Neural crest cell (in vitro differentiated cells): Measurements from ENCODE around the gene HOXC11. TPM values are rescaled to one million over a fixed set of nuclear protein-coding genes. Genes with fewer than 3 reads are reported as not detected.

ENCODE experiments used
- DNase-seq: peaks from one replicate; pipeline ENCODE4 v3.0.0; 2021; ENCODE audit warnings: low read depth, mixed read lengths, low spot score
- H3K27ac Mint-ChIP-seq: one replicate; pipeline ENCODE4 v1.8.0; 2021; ENCODE audit warnings: mild to moderate bottlenecking, mixed read lengths; ENCODE audit not compliant: unreplicated experiment
- H3K27me3 Mint-ChIP-seq: 2 replicates; pipeline ENCODE4 v1.8.0; 2021; ENCODE audit warnings: low read depth, mild to moderate bottlenecking, mixed read lengths
- H3K36me3 Mint-ChIP-seq: 2 replicates; pipeline ENCODE4 v1.8.0; 2021; ENCODE audit warnings: low read depth, mild to moderate bottlenecking, mixed read lengths
- H3K4me1 Mint-ChIP-seq: 2 replicates; pipeline ENCODE4 v1.8.0; 2021; ENCODE audit warnings: mixed read lengths
- H3K4me3 Mint-ChIP-seq: one replicate; pipeline ENCODE4 v1.8.0; 2021; ENCODE audit warnings: mild to moderate bottlenecking, mixed read lengths
- H3K9me3 Mint-ChIP-seq: 2 replicates; pipeline ENCODE4 v1.8.0; 2021; ENCODE audit warnings: mixed read lengths
- total RNA-seq: library from RNA; stranded (reverse); gene quantifications from 2 replicates; pipeline ENCODE4 v1.2.1, GENCODE V29; 2021
- TF ChIP-seq, protein P1 (sequence below): fragments of 200-600 bp; sonication (generic); conservative IDR thresholded peaks from 2 replicates; pipeline ENCODE4 v1.5.0; 2021; ENCODE audit warnings: antibody characterized with exemption, mild to moderate bottlenecking

HOXC11 gene
- total RNA-seq, 1 donor from 2014 or later = not detected

GRCh38 chr12:53971686-53972085 is 1.2 kb upstream of the HOXC11 start:
- TF ChIP-seq, protein P1, sequence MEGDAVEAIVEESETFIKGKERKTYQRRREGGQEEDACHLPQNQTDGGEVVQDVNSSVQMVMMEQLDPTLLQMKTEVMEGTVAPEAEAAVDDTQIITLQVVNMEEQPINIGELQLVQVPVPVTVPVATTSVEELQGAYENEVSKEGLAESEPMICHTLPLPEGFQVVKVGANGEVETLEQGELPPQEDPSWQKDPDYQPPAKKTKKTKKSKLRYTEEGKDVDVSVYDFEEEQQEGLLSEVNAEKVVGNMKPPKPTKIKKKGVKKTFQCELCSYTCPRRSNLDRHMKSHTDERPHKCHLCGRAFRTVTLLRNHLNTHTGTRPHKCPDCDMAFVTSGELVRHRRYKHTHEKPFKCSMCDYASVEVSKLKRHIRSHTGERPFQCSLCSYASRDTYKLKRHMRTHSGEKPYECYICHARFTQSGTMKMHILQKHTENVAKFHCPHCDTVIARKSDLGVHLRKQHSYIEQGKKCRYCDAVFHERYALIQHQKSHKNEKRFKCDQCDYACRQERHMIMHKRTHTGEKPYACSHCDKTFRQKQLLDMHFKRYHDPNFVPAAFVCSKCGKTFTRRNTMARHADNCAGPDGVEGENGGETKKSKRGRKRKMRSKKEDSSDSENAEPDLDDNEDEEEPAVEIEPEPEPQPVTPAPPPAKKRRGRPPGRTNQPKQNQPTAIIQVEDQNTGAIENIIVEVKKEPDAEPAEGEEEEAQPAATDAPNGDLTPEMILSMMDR = no peak
- no peak for DNase-seq
- Mint-ChIP-seq H3K4me1 (no peaks in the 10 kb centered on the region), H3K4me3 (no peak overlapping the region), H3K27ac (no peak overlapping the region), H3K36me3 (peaks cover 7% of the 10 kb centered on the region), H3K9me3 (no peaks in the 10 kb centered on the region), H3K27me3 (peaks cover 98% of the 10 kb centered on the region)

DNA sequence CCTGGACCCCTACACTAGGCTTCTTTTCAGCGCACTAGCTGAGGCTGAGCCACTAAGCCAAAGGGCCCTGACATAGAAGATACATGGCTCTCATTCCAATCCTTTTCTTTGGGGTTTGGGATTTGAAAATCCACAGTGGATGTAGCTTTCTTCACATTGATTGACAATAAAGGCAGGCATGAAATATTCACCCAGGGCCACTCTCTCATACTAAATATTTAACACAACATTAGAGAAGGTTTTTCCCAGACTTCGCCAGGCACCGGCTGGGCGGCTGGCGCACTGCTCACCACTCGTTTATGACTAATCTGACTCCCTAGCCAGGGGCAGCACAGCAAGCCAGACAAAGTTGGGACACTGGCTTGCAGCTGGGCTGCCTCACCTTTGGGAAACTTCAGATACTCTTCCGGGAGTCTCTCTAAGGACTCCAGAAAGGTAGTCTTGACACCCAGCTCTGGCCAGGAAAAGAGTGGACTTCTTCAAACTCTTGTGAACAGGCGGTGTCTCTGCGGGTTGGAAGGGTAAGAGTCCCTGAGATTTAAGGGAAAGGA is 699 bp upstream of the HOXC11 start:
- Mint-ChIP-seq H3K27ac (no peak overlapping the region), H3K4me1 (no peaks in the 10 kb centered on the region), H3K9me3 (no peaks in the 10 kb centered on the region), H3K27me3 (peaks cover 98% of the 10 kb centered on the region), H3K36me3 (peaks cover 7% of the 10 kb centered on the region), H3K4me3 (no peak overlapping the region)
- TF ChIP-seq, protein P1 = no peak
- no peak for DNase-seq

DNA sequence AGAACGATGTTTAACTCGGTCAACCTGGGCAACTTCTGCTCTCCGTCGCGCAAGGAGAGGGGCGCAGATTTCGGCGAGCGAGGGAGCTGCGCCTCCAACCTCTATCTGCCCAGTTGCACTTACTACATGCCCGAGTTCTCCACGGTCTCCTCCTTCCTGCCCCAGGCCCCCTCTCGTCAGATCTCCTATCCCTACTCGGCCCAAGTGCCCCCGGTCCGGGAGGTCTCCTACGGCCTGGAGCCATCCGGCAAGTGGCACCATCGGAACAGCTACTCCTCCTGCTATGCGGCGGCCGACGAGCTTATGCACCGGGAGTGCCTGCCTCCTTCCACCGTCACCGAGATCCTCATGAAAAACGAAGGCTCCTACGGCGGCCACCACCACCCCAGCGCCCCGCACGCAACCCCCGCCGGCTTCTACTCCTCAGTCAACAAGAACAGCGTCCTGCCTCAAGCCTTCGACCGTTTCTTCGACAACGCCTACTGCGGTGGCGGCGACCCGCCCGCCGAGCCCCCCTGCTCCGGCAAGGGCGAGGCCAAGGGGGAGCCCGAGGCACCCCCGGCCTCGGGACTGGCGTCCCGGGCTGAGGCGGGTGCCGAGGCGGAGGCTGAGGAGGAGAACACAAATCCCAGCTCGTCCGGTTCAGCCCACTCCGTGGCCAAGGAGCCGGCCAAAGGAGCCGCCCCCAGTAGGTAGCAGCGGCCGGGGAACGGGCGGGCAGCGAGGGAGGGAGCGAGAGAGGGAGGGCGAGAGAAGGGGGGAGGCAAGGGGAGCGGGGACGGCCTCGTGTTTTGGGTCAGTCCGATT is 513 bp downstream of the HOXC11 start:
- DNase-seq = no peak
- peaks cover 7% of the 10 kb centered on the region for H3K36me3 Mint-ChIP-seq
- H3K27me3 Mint-ChIP-seq = peaks cover 98% of the 10 kb centered on the region
- peak overlapping the region; percentile 34 for H3K4me3 Mint-ChIP-seq
- TF ChIP-seq, protein P1 = no peak
- no peaks in the 10 kb centered on the region for H3K4me1 Mint-ChIP-seq
- H3K9me3 Mint-ChIP-seq = no peaks in the 10 kb centered on the region
- H3K27ac Mint-ChIP-seq = no peak overlapping the region

DNA sequence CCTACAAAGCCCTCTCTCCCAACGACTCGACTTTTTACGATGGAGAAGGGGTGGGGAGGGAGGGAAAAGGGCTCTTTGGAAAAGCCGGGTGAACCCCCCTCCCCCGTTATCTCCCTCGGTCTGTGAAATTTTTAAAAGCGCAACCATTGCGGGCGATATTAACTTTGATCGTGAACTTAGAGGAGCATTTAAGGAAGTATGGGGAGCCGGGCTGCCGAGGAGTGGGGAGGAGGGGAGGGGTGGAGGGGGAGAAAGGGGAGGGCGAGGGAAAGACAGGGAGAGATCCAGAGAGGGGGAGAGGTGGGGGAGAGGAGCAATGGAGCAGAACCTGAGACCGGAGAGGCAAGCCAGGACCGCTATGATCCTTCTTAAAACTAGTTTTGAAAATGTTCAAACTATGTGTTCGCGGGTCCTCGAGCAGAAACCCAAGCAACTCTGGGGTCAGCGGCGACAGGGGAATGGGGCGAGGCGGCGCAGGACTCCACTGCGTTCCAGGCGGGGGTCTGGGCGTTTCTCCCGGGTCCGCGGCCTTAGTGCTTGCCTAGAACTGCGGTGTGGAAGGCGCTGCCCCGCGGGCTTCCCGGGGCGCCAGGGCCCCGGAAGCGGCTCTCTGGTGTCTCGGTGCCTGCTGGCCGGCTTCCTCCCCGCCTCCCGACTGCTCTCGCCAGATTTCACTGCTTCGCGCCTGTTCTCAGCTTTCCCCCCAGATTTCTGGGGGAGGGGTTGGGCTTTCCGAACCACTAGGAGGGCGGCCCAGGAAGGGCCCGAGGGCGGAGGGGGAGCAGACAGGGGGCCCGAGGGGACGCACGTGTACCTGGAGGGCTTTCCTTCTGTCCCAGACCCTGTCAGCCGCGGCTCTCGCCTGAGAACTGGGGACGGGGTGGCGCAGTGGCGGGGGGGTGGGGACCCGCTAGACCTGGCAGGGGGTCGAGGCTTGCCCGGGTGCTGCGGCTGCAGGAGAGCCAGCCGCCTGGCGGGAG is 1.4 kb downstream of the HOXC11 start, which contains the start of gene HOTAIR:
HOTAIR (minus strand) TSS at position 871 of the 980 bp plus-strand sequence.
- DNase-seq = no peak
- Mint-ChIP-seq H3K4me3 (no peak within 1 kb of the TSS), H3K27ac (no peak within 1 kb of the TSS), H3K9me3 (no peaks in the 10 kb centered on the region), H3K4me1 (no peaks in the 10 kb centered on the region), H3K36me3 (peaks cover 7% of the 10 kb centered on the region), H3K27me3 (peaks cover 98% of the 10 kb centered on the region)
- TF ChIP-seq, protein P1 = no peak

DNA sequence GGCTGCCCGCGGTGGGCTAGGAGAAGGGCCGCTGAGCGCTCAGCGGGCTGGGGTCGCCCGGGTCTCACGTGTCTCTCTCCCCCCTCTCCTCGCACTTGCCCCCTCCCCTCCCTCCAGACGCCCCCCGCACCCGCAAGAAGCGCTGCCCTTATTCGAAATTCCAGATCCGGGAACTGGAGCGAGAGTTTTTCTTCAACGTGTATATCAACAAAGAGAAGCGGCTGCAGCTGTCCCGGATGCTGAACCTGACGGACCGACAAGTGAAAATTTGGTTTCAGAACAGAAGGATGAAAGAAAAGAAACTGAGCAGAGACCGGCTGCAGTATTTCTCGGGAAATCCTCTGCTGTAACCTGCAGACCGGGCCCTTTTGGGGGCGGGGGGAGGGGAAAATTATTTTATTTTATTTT is 2.1 kb downstream of the HOXC11 start:
- H3K4me1 Mint-ChIP-seq = no peaks in the 10 kb centered on the region
- DNase-seq = no peak
- TF ChIP-seq, protein P1 = no peak
- H3K27ac Mint-ChIP-seq = no peak overlapping the region
- H3K9me3 Mint-ChIP-seq = no peaks in the 10 kb centered on the region
- H3K27me3 Mint-ChIP-seq = peaks cover 98% of the 10 kb centered on the region
- peaks cover 7% of the 10 kb centered on the region for H3K36me3 Mint-ChIP-seq
- no peak overlapping the region for H3K4me3 Mint-ChIP-seq
